ENCODE results near the gene TPPP2. TPM values are rescaled to one million over a fixed set of nuclear protein-coding genes. Genes with fewer than 3 reads are reported as not detected.

Gene TPPP2
- total RNA-seq, 3 donors from 2014 or later: not detected

DNA sequence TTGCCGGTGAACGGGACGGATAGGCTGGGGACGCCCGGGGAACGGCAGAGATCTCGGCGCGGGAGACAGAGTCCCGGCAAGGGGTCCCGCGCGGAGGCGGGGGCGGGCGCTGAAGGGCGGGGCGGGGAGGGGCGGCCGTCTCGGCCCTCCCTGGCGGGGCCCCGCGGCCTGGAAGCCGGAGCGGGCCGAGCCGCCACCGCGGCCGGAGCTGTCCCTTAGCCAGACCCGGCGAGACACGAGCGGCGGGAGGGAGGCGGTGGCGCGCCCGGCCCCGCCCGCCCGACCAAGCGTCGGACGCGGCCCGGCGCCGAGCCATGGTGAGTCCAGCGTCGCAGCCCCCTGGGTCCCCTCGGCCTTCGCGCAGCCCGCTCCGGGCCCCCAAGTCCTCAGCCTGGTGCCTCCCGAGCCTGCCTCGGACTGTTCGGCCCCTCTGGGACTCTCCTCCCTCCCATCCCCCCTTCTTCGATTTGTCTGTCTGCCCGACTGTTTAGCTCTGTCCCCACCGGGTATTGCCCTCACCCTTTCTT, 40.1 kb downstream of the TPPP2 start, which contains the start of gene ARHGEF40:
Gene ARHGEF40, plus strand, starts transcription at position 222 of the 527 bp plus-strand sequence. Its CDS starts 93 bp downstream, at position 315.
- peak within 1 kb of the TSS; percentile 78 for H3K4me3 Mint-ChIP-seq
- H3K36me3 Mint-ChIP-seq (ENCODE audit: insufficient read depth): no peaks in the 10 kb centered on the region
- DNase-seq: peak; percentile 17
- no peaks in the 10 kb centered on the region for H3K9me3 Mint-ChIP-seq
- H3K4me1 Mint-ChIP-seq (ENCODE audit: low read depth): peaks cover 32% of the 10 kb centered on the region
- ATAC-seq: peak; percentile 27 to 33
- peaks cover 53% of the 10 kb centered on the region for H3K27me3 Mint-ChIP-seq (ENCODE audit: low read depth)

DNA sequence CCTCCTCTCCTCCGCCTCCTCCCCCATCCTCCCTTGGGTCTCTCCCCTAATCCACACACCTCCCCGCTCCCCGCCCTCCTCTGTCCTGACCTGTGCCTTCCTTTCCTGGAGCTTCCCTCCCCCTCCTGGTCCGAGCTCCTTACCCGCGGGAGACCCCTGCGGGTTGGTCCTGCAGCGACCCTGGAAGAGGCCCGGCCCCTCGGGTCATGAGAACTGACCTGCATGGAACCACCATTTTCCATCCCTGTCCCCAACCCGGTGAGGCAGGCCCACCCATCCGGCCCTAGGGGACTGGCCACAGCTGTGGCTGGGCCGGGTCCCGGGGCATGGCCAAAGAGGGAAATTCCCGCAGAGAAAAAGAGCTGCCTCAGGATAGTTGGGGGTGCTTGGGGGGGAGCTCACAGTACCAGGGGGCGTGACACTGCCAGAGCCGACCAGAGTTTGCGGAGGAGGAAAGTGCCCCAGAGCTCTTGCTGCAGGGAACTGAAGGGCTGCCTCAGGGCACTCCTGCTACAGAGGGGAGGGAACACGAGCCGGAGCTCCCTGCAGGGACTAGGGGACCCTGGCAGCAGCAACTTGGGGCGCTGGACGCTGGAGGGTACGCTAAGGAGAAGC, 40.7 kb downstream of the TPPP2 start:
- Mint-ChIP-seq H3K9me3 (no peaks in the 10 kb centered on the region), H3K4me1 (ENCODE audit: low read depth) (peaks cover 32% of the 10 kb centered on the region), H3K36me3 (ENCODE audit: insufficient read depth) (no peaks in the 10 kb centered on the region), H3K27me3 (ENCODE audit: low read depth) (peaks cover 47% of the 10 kb centered on the region), H3K4me3 (peak overlapping the region; percentile 78)
- ATAC-seq (peak; percentile 22 to 35), DNase-seq (no peak)

DNA sequence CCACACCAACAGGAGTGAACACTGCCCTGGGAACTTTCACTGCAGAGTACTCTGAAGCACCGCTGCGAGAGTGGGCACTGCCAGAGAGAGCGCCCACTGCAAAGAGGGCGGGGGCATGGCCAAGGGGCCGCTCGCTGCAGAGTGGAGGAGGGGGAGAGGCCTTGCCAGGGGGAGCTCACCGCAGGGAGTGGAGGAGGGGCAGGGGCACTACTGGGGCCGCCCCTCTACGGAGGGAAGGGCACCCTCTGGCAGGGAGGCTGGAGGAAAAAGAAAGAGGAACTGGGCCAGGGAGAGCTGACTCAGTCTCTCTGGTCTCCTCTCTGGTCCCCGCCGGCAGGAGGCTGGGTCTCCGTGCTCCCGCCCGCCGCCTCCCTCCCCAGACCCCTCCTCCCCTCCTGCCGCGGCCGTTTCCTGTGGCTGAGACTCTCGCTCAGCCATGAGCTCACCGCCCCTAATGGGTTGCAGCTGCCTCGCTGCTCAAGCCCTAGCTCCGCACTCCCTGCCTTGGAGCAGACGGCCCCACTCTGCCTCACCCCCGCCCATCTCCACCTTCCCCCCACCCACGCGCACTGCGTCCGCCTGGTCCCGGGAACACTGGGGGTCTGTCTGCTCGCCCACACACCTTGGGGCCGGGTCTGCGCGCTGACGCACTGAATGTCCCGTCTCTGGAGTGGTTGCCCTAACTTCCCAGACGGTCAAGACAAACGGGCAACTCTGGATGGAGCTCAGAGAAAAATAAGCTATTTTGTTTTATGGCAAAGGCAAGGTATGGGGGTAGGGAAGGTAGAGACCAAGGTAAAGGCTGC, 41.4 kb downstream of the TPPP2 start:
- DNase-seq (no peak), ATAC-seq (peak; percentile 49 to 52)
- Mint-ChIP-seq H3K9me3 (no peaks in the 10 kb centered on the region), H3K36me3 (ENCODE audit: insufficient read depth) (no peaks in the 10 kb centered on the region), H3K4me3 (peak overlapping the region; percentile 78), H3K27me3 (ENCODE audit: low read depth) (peaks cover 44% of the 10 kb centered on the region), H3K4me1 (ENCODE audit: low read depth) (peaks cover 32% of the 10 kb centered on the region)

DNA sequence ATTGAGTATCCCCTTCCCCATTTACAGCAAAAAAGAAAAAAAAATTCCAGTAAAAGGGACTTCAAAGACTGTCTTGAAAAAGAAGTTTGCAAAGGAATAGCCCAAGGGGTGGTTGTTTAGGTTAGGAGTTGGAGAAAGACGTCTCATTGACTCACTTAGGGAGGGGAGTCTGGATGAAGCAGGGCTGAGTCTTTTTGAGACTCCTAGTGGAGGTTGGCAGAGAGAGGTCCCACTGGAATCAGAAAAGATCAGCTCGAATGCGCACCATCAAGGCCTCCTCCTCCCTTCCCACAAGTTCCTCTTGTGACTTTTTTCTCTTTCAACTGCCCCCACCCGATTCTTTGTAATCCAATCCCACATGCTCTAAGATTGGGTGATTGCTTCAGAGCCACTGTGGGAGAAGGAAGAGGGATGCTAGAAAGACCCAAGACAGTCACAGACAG, 42.0 kb downstream of the TPPP2 start:
- Mint-ChIP-seq H3K36me3 (ENCODE audit: insufficient read depth) (no peaks in the 10 kb centered on the region), H3K4me1 (ENCODE audit: low read depth) (peaks cover 32% of the 10 kb centered on the region), H3K4me3 (peak overlapping the region; percentile 78), H3K9me3 (no peaks in the 10 kb centered on the region), H3K27me3 (ENCODE audit: low read depth) (peaks cover 38% of the 10 kb centered on the region)
- ATAC-seq (no peak), DNase-seq (no peak)

DNA sequence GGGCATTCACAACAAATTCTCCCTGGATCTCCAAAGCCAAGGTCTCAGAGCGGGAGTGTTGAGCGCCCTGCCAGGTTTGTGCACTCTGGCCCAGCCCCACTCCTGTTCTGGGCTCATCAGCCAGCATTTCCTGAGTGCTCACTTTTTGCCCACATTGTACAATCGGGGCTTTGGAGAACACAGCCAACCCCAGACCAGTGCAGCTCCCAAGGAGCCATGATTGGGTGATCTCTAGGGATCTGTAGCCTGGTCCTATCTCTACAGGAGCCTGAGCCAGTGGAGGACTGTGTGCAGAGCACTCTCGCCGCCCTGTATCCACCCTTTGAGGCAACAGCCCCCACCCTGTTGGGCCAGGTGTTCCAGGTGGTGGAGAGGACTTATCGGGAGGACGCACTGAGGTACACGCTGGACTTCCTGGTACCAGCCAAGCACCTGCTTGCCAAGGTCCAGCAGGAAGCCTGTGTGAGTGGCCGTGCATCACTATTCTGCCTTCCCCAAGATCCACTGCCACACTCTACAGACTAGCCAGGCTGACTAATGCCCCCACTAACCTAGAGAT, 42.8 kb downstream of the TPPP2 start:
- Mint-ChIP-seq H3K9me3 (no peaks in the 10 kb centered on the region), H3K4me3 (no peak overlapping the region), H3K4me1 (ENCODE audit: low read depth) (peaks cover 32% of the 10 kb centered on the region), H3K27me3 (ENCODE audit: low read depth) (peaks cover 36% of the 10 kb centered on the region), H3K36me3 (ENCODE audit: insufficient read depth) (no peaks in the 10 kb centered on the region)
- no peak for DNase-seq
- no peak for ATAC-seq

DNA sequence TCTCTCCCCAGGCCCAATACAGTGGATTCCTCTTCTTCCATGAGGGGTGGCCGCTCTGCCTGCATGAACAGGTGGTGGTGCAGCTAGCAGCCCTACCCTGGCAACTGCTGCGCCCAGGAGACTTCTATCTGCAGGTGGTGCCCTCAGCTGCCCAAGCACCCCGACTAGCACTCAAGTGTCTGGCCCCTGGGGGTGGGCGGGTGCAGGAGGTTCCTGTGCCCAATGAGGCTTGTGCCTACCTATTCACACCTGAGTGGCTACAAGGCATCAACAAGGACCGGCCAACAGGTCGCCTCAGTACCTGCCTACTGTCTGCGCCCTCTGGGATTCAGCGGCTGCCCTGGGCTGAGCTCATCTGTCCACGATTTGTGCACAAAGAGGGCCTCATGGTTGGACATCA, 43.9 kb downstream of the TPPP2 start:
- DNase-seq (no peak), ATAC-seq (no peak)
- H3K9me3 Mint-ChIP-seq: no peaks in the 10 kb centered on the region
- peaks cover 26% of the 10 kb centered on the region for H3K4me1 Mint-ChIP-seq (ENCODE audit: low read depth)
- no peaks in the 10 kb centered on the region for H3K36me3 Mint-ChIP-seq (ENCODE audit: insufficient read depth)
- H3K27me3 Mint-ChIP-seq (ENCODE audit: low read depth): peaks cover 29% of the 10 kb centered on the region
- H3K4me3 Mint-ChIP-seq: no peak overlapping the region

DNA sequence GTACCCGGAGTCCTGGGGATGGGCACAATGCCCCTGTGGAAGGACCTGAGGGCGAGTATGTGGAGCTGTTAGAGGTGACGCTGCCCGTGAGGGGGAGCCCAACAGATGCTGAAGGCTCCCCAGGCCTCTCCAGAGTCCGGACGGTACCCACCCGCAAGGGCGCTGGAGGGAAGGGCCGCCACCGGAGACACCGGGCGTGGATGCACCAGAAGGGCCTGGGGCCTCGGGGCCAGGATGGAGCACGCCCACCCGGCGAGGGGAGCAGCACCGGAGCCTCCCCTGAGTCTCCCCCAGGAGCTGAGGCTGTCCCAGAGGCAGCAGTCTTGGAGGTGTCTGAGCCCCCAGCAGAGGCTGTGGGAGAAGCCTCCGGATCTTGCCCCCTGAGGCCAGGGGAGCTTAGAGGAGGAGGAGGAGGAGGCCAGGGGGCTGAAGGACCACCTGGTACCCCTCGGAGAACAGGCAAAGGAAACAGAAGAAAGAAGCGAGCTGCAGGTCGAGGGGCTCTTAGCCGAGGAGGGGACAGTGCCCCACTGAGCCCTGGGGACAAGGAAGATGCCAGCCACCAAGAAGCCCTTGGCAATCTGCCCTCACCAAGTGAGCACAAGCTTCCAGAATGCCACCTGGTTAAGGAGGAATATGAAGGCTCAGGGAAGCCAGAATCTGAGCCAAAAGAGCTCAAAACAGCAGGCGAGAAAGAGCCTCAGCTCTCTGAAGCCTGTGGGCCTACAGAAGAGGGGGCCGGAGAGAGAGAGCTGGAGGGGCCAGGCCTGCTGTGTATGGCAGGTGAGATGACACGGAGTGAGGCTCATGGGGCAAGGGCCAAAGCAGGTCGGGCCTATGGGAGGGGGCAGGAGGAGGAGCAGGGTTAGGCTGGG, 44.6 kb downstream of the TPPP2 start:
- Mint-ChIP-seq H3K36me3 (ENCODE audit: insufficient read depth) (no peaks in the 10 kb centered on the region), H3K9me3 (no peaks in the 10 kb centered on the region), H3K27me3 (ENCODE audit: low read depth) (peaks cover 22% of the 10 kb centered on the region), H3K4me3 (no peak overlapping the region), H3K4me1 (ENCODE audit: low read depth) (peaks cover 19% of the 10 kb centered on the region)
- DNase-seq: no peak
- no peak for ATAC-seq

DNA sequence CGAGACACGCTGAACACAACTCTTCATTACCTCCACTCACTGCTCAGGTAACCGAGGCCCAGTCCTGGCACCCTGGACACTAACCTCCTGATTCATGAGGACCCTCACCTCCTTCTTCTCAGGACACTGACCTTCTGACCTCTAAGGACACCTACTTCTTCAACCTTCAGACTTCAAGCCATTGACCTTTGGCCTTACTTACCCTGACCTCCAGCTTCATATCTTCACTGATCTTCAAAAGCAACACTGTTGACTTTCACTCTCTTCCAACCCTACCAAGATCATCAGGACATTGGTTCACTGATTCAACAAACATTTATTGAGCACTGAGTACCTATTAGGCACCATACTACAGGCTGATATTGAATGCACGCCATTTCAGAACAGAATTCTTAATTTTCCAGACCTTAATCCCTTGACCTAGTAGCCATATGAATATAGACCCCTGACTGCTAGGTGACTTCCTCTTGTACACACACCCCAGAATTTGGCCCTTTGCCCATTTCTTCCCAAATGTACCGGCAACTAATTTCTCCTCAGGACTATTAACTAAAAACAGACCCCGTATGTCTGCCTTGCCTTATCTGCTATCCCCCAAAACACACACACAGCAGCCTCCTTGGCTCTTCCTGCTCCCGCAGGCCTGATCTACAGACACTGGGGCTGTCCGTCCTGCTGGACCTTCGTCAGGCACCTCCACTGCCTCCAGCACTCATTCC, 45.9 kb downstream of the TPPP2 start:
- DNase-seq (no peak), ATAC-seq (no peak)
- H3K36me3 Mint-ChIP-seq (ENCODE audit: insufficient read depth): no peaks in the 10 kb centered on the region
- H3K4me3 Mint-ChIP-seq: no peak overlapping the region
- no peaks in the 10 kb centered on the region for H3K9me3 Mint-ChIP-seq
- peaks cover 13% of the 10 kb centered on the region for H3K4me1 Mint-ChIP-seq (ENCODE audit: low read depth)
- peaks cover 18% of the 10 kb centered on the region for H3K27me3 Mint-ChIP-seq (ENCODE audit: low read depth)

DNA sequence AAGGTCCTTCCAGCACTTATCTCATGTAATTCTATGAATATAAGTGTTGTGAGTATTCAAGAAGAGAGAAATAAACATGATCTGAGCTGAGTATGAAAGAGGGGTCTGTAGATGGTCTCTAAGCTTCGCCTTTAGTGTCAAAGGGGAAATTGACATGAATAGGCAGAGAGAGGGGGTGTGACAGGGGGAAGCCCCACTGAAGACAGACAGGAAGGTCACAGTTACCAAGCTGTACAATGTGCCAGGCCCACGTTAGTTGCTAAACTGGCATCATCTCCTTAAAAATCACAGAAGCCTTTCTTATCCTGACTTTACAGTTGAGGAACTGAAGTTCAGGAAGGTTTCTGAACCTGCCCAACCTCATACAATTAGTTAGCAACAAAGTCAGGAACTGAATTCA, 47.7 kb downstream of the TPPP2 start:
- DNase-seq (no peak), ATAC-seq (no peak)
- H3K4me1 Mint-ChIP-seq (ENCODE audit: low read depth): no peaks in the 10 kb centered on the region
- no peaks in the 10 kb centered on the region for H3K9me3 Mint-ChIP-seq
- H3K36me3 Mint-ChIP-seq (ENCODE audit: insufficient read depth): no peaks in the 10 kb centered on the region
- H3K4me3 Mint-ChIP-seq: no peak overlapping the region
- peaks cover 7% of the 10 kb centered on the region for H3K27me3 Mint-ChIP-seq (ENCODE audit: low read depth)

DNA sequence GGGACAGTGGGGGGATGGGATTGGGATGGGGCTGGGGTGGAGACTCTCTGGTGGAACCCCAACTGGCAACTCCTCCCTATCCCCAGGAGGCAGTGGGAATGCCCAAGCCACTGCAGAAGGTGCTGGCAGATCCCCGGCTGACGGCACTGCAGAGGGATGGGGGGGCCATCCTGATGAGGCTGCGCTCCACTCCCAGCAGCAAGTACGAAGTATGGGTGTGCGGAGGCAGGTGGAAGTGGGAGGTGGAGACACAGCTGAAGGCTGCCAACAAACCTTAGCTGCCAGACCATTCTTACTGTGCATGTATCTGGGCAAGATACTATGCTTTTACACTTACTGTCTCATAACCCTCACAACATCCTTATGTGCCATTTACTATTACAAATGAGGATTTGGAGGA, 48.3 kb downstream of the TPPP2 start:
- peaks cover 4% of the 10 kb centered on the region for H3K27me3 Mint-ChIP-seq (ENCODE audit: low read depth)
- DNase-seq (no peak), ATAC-seq (no peak)
- H3K36me3 Mint-ChIP-seq (ENCODE audit: insufficient read depth): no peaks in the 10 kb centered on the region
- no peaks in the 10 kb centered on the region for H3K4me1 Mint-ChIP-seq (ENCODE audit: low read depth)
- no peak overlapping the region for H3K4me3 Mint-ChIP-seq
- H3K9me3 Mint-ChIP-seq: no peaks in the 10 kb centered on the region

DNA sequence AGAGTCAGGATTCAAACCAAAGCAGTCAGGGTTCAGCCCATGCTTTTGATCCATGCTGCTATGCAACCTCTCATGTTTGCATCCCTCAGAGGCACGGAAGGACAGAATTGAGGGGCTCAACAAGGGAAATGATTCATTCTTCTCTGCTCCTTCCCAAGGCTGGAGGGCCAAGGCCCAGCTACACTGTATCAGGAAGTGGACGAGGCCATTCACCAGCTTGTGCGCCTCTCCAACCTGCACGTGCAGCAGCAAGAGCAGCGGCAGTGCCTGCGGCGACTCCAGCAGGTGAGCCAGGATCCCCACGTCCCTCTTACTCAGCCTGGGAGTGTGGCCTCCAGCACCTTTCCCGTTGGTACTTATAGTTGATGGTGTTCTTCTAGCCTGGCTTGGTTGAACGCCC, 48.7 kb downstream of the TPPP2 start:
- H3K9me3 Mint-ChIP-seq: no peaks in the 10 kb centered on the region
- H3K4me1 Mint-ChIP-seq (ENCODE audit: low read depth): no peaks in the 10 kb centered on the region
- no peak for DNase-seq
- ATAC-seq: no peak
- peaks cover 2% of the 10 kb centered on the region for H3K27me3 Mint-ChIP-seq (ENCODE audit: low read depth)
- no peaks in the 10 kb centered on the region for H3K36me3 Mint-ChIP-seq (ENCODE audit: insufficient read depth)
- H3K4me3 Mint-ChIP-seq: no peak overlapping the region

DNA sequence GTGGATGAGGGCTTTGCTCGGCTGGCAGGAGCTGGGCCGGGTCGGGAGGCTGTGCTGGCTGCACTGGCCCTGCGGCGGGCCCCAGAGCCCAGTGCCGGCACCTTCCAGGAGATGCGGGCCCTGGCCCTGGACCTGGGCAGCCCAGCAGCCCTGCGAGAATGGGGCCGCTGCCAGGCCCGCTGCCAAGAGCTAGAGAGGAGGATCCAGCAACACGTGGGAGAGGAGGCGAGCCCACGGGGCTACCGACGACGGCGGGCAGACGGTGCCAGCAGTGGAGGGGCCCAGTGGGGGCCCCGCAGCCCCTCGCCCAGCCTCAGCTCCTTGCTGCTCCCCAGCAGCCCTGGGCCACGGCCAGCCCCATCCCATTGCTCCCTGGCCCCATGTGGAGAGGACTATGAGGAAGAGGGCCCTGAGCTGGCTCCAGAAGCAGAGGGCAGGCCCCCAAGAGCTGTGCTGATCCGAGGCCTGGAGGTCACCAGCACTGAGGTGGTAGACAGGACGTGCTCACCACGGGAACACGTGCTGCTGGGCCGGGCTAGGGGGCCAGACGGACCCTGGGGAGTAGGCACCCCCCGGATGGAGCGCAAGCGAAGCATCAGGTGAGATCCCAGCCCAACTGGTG, 51.6 kb downstream of the TPPP2 start:
- H3K9me3 Mint-ChIP-seq: no peaks in the 10 kb centered on the region
- DNase-seq (no peak), ATAC-seq (no peak)
- peaks cover 8% of the 10 kb centered on the region for H3K4me1 Mint-ChIP-seq (ENCODE audit: low read depth)
- no peaks in the 10 kb centered on the region for H3K36me3 Mint-ChIP-seq (ENCODE audit: insufficient read depth)
- H3K27me3 Mint-ChIP-seq (ENCODE audit: low read depth): peaks cover 2% of the 10 kb centered on the region
- H3K4me3 Mint-ChIP-seq: no peak overlapping the region
